HG02884 (cell line): ENCODE data around the gene MTMR8.

Experiments
- ATAC-seq: cut with Tn5 transposase; IDR thresholded peaks from one replicate; pipeline ENCODE4 v1.9.1; 2021; ENCODE audit warnings: mild to moderate bottlenecking, moderate library complexity; ENCODE audit not compliant: unreplicated experiment

Gene MTMR8

GRCh38 chrX:64313624-64314023 is 81.6 kb downstream of the MTMR8 start:
- no peak for ATAC-seq

DNA sequence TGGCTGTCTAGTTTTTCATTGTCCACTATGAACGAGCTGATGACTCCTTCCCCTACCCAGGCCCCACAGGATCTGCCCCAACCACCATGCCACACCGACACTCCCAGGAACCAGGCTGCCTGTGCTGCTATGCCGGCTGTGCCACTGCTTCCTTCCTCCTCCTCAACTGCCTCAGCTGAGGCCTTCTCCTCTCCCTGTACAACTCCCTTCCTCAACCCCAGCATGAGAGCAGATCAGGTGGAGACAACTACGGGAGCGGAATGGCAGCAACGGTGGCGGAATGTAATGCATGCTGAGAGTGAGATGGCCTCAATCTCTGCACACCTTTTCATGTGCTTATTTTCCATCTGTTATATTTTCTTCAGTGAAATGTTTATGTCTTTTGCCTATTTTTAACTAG is 88.5 kb downstream of the MTMR8 start:
- ATAC-seq: no peak

- ATAC-seq: no peak
These were observed 104.1 kb downstream of the MTMR8 start for GRCh38 chrX:64291123-64291522.

- ATAC-seq: no peak
These were observed 130.0 kb downstream of the MTMR8 start for GRCh38 chrX:64265265-64265664.

- no peak for ATAC-seq
These were observed 164.9 kb downstream of the MTMR8 start, which contains the start of gene ASB12 for GRCh38 chrX:64230123-64230970. Gene ASB12 (minus strand): TSS chrX:64230607. CDS start chrX:64225650, 4,957 bp downstream.

DNA sequence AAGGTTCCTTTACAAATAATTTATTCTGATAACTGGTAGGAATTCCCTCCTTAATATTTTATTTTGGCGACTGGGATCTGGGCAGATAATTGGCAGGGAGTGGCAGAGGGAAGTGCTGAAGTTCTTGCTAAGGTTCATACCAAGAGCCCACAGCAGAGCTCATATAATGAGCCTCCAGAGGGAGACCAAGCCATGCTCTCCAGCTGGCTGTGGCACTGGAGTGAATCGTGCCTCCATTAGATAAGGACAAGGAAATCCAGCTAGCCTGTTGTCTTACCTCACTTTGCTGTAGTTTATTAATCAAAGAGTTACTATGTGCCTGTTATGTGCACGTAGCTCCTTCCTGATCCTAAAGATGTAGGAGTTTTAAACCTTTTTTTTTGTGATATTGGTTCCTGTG is 166.1 kb downstream of the MTMR8 start:
- no peak for ATAC-seq
